ENCODE results near the gene ATG14. TPM values are rescaled to one million over a fixed set of nuclear protein-coding genes. Genes with fewer than 3 reads are reported as not detected.
"Not testable (repeated sequence)": the region's sequence is repeated elsewhere in the genome, so short reads cannot be mapped to it uniquely, and the experiment has no call there.

Gene ATG14
- polyA plus RNA-seq, 3 donors, result 3.4 to 6.7 (median 4.8) TPM

DNA sequence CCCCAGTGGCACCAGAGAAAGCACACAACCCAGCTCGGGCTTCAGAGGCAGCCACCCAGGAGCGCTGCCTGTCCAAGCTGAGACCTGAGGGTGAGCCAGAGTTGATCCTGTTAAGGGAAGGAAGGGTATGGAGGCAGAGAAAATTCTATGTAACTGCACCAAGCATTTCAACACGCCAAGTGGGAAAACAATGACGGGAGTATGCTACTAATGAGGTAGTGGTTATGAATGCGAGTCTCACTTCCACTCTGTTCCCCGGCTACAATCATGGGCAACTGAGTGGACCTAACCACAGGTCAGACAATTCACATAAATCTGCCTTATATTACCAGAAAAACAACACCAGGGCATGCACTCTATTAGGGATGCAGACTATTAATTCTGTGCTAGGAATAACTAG, 9.9 kb downstream of the ATG14 start:
- WGBS, 3 donors, result 85 to 93% (median 92%) methylated on average over 6 of the region's 6 CpGs
- no peak overlapping the region for H3K27ac ChIP-seq (ENCODE audit: low read depth, low read length)

DNA sequence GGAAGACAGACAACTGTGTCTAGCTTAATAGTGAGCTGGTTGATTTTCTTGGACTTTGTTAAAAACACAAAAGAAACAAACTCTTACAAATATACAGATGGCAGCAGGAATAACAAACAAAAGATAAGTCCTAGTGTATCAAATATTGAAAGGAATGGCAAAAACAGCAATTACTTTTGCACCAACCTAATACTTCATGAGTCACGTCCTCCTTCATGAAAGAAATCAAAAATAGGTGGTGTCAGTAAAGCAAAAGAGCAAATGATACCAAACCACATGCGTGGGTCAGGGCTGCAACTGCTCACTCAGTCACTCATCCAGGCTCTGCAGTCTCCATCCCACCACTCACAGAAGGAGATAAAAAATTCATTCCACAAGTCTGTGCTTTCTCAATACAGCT, 11.8 kb downstream of the ATG14 start:
- H3K27ac ChIP-seq (ENCODE audit: low read depth, low read length), result no peak overlapping the region
- WGBS, 3 donors, result 75 to 92% (median 84%) methylated on average over 2 of the region's 2 CpGs

DNA sequence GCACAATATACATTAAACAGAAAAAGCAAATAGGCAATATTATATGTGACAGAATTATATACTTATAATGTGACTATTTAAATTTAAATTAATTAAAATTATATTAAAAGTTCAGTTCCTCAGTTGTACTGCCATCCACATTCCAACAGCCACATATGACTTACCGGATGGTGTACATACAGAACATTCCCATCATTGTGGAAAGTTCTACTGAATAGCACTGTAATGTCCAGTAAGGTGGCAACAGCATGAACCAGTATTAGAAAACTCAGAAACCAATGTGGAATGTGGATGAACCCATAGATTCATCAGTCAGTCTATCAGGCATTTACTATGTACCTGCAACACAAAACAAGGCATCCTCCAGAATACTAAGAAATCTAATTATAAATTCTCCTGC, 12.4 kb downstream of the ATG14 start:
- no peak overlapping the region for H3K27ac ChIP-seq (ENCODE audit: low read depth, low read length)
- 90 to 98% (median 93%) methylated on average over 1 of the region's 1 CpG for WGBS, 3 donors

DNA sequence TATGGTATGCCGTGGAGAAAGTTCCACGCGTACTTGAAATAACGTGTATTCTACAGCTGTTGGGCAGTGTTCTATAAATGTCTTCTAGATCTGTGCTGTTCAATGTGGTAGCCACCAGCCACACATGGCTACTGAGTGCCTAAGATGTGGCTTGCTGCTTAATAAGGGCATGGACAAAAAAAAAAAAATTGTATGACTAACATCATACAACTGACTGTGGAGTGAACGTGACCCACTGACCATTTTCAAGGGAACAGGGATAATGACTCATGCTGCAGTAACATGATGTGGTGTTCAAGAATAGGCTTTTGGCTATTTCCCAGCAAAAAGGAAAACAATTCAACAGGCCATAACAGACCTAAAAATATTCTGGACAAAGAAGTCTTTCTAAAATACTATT, 13.0 kb downstream of the ATG14 start:
- H3K27ac ChIP-seq (ENCODE audit: low read depth, low read length), result no peak overlapping the region
- 81 to 86% (median 84%) methylated on average over 5 of the region's 5 CpGs for WGBS, 3 donors

DNA sequence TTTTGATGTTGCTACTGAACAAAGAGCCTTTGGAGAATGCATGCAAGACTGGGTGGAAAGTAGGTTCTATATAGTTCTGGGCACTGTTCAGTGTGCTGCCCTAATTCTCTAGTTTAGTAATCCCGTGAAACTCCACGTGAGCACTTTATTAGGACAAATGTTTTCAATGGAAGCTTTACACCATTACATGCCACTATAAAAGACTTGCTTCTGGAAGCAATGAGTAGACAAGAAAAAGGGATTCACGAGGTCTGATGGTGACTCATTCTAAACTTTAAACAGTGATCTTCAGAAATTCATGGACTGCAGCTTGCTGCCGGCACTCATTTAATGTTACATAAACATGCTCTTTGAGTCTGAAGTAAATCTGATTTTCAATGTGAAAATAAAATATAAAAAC, 22.3 kb downstream of the ATG14 start:
- WGBS, 3 donors, result 93 to 95% (median 95%) methylated on average over 4 of the region's 4 CpGs
- H3K27ac ChIP-seq (ENCODE audit: low read depth, low read length), result no peak overlapping the region

DNA sequence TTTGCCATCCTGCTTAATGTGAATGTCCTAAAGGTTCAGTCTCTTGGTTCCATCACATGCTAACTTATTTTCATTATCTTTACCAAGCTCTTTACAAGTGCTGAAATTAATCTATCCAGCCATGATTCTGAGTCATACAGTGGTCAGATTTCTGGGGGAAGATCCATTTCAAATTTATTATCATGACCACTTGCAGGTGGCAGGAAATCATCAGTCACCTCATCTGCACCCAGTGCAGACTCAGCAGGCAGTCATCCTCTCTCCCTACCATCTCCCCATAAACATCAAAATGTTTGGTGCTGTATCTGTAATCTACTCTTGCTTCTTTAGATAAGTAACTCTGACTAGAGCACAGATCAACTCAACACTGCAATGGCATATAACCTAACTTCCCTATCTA, 23.5 kb downstream of the ATG14 start:
- H3K27ac ChIP-seq (ENCODE audit: low read depth, low read length), result no peak overlapping the region

DNA sequence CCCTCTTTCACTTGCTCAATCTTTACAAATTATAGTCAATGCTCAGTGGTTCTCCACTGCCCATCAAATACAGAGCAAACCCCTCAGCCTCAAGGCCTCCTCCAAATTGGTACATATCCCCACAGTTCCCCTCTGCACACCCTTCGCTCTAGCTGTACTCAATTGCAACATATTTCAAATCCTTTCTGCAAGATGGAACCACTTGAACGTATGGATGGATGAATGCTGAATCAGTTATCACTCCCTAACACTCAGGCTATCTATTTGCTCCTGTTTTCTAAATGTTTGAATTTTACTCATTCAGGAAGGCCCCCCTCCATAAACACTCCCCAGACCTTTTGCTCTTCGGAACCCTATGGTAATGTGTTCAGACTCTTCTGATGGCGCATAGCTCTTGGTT, 24.5 kb downstream of the ATG14 start:
- WGBS, 3 donors, result 93 to 97% (median 94%) methylated on average over 4 of the region's 4 CpGs
- H3K27ac ChIP-seq (ENCODE audit: low read depth, low read length), result no peak overlapping the region

DNA sequence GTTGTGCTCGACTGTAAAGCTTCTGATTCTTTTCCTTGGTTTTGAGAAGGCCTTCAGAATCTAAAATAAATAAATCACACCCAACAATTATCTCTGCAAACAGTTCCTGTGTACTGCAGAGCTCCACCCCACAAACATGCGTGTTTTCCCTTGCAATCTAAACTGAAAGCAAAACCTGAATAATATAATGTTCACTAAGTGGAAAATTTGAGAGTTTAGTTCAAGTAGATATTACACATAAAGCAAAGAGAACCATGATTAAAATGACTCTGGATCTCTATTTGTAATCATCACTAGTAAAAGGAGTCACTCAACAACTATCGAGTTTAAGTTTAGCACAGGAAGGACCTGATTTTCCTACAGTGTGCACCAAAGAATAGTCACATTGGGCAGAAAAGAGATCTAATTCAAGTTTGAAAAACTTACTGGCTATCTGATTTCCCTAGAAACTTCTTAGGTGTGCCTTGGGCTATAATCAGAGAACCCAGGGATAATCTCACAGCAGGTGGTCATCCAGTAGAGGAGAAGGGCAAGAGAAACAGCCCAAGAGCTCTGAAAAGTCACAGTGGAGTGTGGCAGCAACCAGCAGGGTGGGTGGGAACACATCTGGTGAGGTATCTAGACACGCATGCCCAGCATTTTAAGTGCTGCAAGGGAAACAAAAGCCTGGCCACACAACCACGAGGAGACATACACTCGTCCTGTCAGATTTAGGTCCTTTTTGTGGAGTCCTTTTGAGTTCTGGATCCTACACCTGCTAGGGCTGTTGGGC, 25.4 kb downstream of the ATG14 start:
- no peak overlapping the region for H3K27ac ChIP-seq (ENCODE audit: low read depth, low read length)
- 81 to 91% (median 87%) methylated on average over 6 of the region's 6 CpGs for WGBS, 3 donors

DNA sequence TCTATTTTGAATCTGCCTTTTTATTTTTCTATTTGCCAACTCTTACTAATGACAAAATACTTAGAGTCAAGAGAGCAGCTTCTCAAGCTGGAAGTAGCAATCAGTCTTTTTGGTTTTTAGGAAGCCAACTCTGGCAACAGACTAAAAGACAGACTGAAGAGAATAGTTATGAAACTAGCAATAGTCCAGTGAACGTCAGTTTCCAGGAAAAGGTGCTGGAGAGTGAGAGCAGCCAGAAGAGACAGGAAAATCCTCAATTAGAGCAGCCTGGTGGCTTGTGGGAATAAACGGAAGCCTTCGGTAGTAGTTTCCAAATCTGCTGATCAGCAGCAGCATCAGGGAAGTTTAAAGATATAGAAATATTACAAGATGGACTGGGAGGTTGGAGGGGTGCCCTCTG, 27.1 kb downstream of the ATG14 start:
- WGBS, 3 donors, result 53 to 86% (median 72%) methylated on average over 3 of the region's 3 CpGs
- no peak overlapping the region for H3K27ac ChIP-seq (ENCODE audit: low read depth, low read length)

DNA sequence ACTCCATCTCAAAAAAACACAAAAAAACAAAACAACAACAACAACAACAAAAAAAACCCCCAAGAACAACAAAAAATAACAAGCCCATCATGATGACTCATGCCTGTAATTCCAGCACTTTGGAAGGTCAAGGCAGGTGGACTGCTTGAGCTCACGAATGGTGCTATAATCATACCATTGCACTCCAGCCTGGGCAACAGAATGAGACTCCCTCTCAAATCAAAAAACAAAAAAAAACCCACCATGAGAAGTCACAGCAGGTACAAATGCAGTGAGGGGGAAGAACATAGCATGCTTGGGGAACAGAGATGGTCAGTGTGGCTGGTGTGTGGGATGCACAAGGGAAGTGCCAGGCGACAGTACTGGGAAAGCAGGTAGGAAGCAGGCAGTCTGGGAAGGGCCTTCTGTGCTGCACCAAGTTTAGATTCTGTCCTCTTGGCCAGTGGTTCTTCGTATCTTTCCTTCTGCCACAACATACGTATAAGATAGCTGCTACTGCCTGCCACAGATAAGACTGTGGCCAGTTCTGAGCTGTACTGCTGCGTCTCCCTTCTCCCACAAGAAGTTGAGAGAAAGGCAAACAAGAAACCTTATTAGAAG, 28.0 kb downstream of the ATG14 start:
- H3K27ac ChIP-seq (ENCODE audit: low read depth, low read length), result no peak overlapping the region
- 78 to 87% (median 82%) methylated on average over 5 of the region's 5 CpGs for WGBS, 3 donors

DNA sequence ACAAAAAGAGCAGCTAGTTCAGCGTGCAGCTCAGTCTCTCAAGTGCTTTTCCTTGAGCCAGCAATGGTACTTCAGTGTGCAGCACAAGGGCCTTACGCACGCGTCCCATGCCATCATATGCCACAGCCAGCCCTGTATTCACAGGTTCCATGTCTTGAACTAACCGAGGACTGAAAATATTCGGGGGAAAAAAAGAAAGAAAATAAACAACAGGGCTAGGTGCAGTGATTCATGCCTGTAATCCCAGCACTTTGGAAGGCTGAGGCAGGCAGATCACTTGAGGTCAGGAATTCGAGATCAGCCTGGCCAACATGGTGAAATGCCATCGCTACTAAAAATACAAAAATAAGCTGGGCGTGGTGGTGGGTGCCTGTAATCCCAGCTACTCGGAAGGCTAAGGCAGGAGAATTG, 28.6 kb downstream of the ATG14 start:
- H3K27ac ChIP-seq (ENCODE audit: low read depth, low read length), result not testable (repeated sequence)

DNA sequence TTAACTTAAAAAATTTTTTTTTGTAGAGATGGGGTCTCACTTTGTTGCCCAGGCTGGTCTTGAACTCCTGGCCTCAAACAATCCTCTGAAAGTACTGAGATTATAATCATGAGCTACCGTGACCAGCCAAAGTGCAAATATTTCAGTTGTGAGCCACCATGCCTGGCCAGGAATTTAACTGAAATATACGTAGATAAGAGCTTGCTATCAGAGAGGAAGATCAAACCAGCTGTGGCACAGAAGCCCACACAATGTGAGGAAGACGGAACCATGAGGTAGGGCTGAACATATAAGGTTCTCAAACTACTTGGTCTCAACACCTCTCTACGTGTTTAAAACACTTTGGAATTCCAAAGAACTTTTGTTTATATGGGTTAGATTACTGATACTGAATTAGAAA, 29.1 kb downstream of the ATG14 start:
- WGBS, 3 donors, result 79 to 93% (median 90%) methylated on average over 4 of the region's 4 CpGs
- H3K27ac ChIP-seq (ENCODE audit: low read depth, low read length), result no peak overlapping the region

More for the DNA sequence above, 28.6 kb downstream of the ATG14 start:
- WGBS, 3 donors, result 87 to 90% (median 90%) methylated on average over 10 of the region's 10 CpGs

DNA sequence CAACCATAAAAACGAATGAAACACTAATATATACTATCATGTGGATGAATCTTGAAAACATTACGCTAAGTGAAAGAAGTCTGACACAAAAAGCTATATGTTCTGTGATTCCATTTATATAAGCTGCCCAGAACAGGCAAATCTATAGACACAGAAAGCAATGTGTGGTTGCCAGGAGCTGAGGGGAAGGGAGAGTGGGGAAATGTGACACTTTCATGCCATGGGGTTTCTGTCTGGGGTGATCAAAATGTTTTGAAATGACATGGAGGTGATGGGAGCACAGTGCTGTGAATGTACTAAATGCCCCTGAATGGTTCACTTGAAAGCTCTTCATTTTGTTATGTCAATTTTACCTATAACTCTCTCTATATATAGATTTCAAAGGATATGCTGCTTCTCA, 30.1 kb downstream of the ATG14 start:
- WGBS, 3 donors, result 94 to 96% (median 94%) methylated on average over 2 of the region's 2 CpGs
- H3K27ac ChIP-seq (ENCODE audit: low read depth, low read length), result no peak overlapping the region

DNA sequence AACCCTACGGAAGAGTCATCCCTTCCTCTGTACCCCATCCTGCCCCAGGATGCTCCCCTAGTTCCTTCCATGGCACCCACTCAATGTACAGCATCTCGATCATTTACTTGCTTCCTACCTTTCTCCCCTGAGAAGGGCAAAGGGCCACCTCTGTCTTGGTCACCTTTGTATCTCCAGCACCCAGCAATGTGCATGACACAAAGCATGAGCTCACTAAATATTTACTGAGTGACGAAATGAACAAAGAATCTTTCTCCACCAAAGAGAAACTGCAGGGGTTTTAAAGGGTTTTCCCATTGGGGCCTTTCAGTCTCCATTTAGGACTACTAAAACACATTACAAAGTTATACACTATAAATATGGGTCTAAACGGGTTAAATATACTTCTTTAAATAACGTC, 30.6 kb downstream of the ATG14 start:
- 80 to 89% (median 86%) methylated on average over 5 of the region's 5 CpGs for WGBS, 3 donors
- H3K27ac ChIP-seq (ENCODE audit: low read depth, low read length), result no peak overlapping the region

DNA sequence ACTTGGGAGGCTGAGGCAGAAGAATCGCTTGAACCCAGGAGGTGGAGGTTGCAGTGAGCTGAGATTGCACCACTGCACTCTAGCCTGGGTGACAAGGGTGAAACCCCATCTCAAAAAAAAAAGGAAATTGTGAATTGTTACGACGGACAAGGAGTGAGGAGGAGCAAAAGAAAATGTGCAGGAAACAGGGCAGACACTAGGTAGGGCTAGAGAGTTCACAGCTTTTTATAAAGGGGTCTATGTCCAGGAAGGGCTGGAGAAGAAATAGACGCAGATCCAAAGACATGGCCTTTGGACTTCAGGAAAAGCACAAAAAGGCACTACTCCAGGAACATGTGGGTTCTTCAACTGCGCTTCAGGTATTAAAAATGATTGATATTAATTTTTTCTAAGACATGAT, 34.4 kb downstream of the ATG14 start:
- H3K27ac ChIP-seq (ENCODE audit: low read depth, low read length), result no peak overlapping the region
- 80 to 92% (median 90%) methylated on average over 5 of the region's 5 CpGs for WGBS, 3 donors

DNA sequence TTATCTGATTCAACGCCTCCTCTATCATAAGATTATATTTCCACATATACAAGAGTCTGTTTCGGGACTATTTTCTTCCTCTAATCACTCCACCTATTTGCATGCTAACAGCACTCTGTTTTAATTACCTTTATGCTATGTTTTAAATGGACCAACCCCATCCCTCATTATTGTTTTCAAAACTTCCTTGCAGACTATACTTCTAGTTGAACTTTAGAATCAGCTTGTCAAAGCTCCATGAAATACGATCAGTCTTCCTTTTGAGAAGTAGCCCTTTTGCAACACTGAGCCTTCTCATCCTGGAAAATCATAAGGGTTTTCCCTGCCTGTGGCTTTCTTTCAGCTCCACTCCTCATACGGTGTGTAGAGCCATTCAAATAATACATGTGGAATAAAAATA, 36.9 kb downstream of the ATG14 start:
- 92 to 96% (median 94%) methylated on average over 4 of the region's 4 CpGs for WGBS, 3 donors
- no peak overlapping the region for H3K27ac ChIP-seq (ENCODE audit: low read depth, low read length)

DNA sequence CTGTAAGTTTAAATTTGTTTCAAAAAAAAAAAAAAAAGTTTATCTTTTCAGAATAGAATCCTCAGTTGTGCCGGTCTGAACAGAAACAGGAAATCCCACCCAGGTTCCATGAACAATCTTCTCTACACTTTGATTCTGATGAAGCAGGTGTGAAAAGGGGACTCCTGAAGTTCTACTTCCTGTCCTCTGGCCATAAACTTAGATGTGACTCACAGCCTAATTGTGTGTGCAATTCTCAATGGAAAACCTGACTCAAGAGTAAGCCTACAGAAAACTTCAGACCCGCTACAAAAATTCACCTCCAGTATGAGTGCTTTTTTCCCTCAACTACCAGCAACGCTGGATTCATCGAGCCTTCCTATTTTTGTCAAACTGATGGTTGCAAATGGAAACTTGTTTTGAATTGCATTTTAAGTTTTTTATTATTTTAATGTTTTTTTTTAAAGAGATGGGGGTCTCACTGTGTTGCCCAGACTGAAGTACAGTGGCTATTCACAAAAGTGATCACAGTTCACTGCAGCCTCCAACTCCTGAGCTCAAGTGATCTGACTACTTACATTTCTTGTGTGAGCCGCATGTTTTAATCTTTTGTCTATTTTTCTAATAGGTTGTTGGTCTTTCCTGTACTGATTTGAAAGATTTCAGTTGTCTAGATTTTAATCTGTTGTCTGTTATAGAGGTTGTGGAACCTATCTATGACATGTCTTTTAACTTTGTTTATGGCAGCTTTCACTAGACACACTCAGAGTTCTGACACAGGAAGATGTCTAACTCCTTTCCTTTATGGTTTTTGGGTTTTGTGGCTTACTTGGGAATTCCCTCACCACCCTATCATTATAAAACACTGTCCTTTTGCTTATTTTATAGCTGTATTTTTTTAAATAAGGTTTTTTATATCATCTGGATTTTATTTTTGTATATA, 37.6 kb downstream of the ATG14 start:
- 80 to 93% (median 83%) methylated on average over 5 of the region's 5 CpGs for WGBS, 3 donors
- H3K27ac ChIP-seq (ENCODE audit: low read depth, low read length), result no peak overlapping the region

DNA sequence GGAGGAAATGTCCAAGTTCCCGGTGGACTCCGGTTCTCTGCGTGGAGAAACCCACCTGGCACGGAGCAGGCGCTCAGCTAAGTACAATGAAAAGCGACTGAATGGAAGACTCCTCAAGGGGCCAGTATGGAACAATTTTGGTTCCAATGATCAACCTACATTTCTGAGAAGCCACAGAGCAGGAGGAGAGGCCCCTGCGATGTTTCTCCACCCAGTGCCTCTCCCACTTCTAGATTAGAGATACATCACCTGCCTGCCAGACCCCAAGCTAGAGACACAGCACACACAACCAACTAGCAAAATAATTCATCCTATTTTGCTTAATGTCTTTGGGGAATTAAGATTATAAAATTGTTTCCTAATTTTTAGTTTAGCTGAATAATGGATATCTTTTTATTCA, 38.8 kb downstream of the ATG14 start:
- no peak overlapping the region for H3K27ac ChIP-seq (ENCODE audit: low read depth, low read length)
- 89 to 95% (median 91%) methylated on average over 7 of the region's 7 CpGs for WGBS, 3 donors

DNA sequence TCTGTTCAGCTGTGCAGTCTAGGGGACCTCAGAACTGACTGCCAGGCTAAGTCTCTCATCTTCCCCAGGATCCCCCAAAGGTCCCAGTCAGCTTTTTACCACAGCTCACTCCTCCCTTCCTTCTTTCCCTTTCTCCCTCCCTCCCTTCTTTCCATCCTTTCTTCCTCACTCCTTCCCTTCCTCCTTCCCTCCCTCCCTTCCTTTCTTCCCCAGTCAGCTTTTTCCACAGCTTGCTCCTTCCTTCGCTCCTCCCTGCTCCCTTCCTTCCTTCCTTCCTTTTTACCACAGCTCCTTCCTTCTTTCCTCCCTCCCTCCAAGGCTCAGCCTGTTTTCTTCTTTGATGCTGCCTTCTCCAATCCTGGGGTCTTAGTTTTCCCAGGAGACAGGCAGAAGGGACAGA, 39.2 kb downstream of the ATG14 start:
- 68 to 100% (median 80%) methylated on average over 1 of the region's 1 CpG for WGBS, 3 donors
- H3K27ac ChIP-seq (ENCODE audit: low read depth, low read length), result no peak overlapping the region

Data from adipose tissue (tissue), 3 donors.